Tibial nerve (tissue), 4 donors: ENCODE measurements around the gene BNC1.

Experiments
- CTCF ChIP-seq, 5 experiments: fragments of 200-600 bp in 3 of 5; fragments of 450-650 bp in 2 of 5; sonication (generic) in 3 of 5; IDR thresholded peaks; one replicate each; pipeline ENCODE4 v1.5.1; 2016 to 2019; ENCODE audit warnings: antibody characterized with exemption in 5 of 5, mild to moderate bottlenecking in 3 of 5, moderate library complexity in 2 of 5
- EP300 ChIP-seq, 2 donors: sonication (generic); formaldehyde crosslinking; IDR thresholded peaks; one replicate each; pipeline ENCODE4 v1.6.1; 2017; ENCODE audit warnings: antibody characterized with exemption in 2 of 2, mild to moderate bottlenecking in 1 of 2
- POLR2A ChIP-seq, 2 donors: fragments of 450-650 bp; IDR thresholded peaks; one replicate each; pipeline ENCODE4 v1.6.1; 2017; ENCODE audit warnings: antibody characterized with exemption in 2 of 2, mild to moderate bottlenecking in 2 of 2, moderate library complexity in 2 of 2

- TF ChIP-seq POLR2A (IDR thresholded peaks at IDR 0.05) (no peak), CTCF (IDR thresholded peaks at IDR 0.05) (no peak), EP300 (IDR thresholded peaks at IDR 0.05) (no peak)
Measured at GRCh38 chr15:83287541-83288027, 3.1 kb upstream of the BNC1 start.
